NCI-H345 treated with DMSO at 0.1 percent for 48 hours (cell line): Measurements from ENCODE around the gene ALG14.
"Not testable (repeated sequence)": the region's sequence is repeated elsewhere in the genome, so short reads cannot be mapped to it uniquely, and the experiment has no call there.

ENCODE experiments used
- DNase-seq: peaks from one replicate; lab custom pipeline; 2025; ENCODE audit not compliant: unreplicated experiment; lab: John Stamatoyannopoulos, UW

Gene ALG14

DNA sequence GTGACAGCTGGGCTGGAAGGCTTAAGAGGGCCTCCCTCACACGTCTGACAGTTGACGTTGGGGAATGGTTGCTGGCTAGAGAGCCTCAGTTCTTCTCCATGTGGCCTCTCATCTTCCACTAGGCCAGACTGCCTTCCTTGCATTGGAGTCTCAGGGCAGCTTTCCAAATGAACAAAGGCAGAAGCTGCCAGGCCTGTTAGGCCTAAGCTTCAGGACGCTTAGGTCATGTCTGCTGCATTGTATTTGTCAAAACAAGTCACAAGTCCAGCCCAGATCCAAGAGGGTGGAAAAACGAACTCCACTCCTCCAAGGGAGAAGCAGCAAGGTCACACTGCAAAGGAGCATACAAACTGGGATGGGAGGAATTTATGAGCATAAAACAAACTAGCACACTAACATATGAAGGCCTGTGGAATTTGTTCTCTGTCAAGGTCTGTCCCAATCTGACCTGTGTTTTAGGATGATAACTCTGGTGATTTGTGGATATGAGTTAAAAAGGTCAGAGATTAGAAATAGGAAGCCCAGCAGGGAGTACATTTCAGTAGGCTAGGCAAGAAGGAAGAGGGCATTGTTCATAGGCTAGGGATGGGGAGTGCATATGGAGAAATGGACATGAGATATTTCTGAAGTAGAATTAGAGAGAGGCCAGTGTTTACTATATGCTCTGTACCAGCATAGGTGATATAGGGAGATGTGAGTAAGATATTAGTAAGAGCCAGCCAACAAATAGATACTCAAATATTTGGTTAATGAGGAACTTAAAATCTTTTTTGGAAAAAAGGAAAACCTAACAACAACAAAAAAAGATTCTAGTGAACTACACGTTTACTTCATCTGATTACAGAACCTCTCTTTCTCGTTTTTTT, 116.8 kb downstream of the ALG14 start:
- DNase-seq: no peak

DNA sequence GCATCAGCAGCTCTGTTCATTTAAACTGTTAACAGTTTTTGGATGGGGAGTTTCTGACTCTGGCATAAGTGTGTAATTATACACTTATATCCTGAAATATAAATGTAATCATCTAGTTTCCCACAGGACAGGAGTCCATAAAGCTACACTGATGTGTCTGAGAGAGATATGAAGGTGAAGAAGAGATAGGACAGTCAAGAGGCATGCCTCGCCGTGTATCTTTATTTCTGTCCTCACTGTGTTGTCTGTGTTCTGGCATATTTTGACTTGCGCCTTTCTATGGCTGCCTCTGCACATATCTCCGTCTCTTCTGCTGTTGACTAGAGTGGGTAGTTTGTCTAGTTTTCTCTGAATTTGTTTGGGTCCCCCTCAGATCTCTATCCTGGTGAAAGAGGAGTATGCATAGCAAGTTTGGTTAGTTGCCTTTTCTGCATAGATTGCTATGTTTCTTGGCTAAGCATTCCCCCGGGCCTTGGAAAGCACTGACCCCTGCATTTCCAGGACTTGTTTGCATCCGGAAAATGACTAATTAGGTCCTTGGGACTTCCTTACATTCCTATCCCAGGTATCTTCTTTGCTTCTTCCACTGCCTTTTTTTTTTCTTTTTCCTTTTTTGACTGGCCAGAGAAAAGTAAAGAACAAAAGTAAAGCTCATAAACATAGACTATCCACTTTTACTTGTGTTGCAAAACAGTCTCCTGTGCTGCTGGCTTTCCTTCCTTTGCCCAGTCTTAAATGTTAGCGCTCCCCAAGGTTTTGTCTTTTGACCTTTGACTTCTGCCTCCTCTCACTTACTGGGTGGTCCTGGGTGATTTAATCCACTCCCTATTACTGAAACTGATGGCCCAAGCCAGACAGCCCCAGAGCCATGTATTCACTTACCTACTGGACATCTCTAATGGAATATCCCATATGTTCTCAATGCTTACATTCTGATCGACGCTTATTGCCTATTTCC, 118.2 kb downstream of the ALG14 start:
- DNase-seq: no peak

DNA sequence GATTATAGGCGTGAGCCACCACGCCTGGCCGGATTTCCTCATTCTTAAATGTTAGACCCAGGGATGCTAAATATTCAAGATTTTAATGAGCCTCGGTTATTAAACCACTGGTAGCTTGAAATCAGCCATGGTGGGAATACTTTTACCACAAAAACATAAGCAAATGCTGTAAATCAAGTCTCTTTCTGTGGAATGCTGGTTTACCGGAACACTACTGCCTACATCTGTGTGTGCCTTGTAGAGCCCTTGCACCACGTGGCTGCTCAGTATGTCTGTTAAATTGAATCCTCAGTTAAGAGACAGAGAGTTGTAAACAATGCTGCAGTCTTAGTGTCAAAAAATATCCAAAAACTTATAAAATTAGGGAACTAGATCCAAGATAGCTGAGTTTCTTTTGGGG, 119.0 kb downstream of the ALG14 start:
- DNase-seq: no peak

DNA sequence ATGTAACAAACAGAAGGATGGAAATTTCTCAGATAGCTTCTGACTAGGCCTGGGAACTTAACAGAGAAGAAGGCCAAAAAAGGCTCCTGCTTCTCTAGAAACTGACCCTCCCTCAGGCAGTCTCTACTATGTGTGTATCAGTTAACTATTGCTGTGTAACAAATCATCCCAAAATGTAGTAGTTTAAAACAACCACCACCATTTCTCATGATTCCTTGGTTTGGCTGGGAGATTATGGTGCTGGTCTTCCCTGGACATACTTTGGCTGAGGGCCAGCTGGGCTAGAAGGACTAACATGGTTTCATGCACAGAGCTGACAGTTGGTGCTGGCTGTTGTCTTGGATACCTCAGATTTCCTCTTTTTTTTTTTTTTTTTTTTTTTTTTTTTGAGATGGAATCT, 119.6 kb downstream of the ALG14 start:
- DNase-seq: no peak

DNA sequence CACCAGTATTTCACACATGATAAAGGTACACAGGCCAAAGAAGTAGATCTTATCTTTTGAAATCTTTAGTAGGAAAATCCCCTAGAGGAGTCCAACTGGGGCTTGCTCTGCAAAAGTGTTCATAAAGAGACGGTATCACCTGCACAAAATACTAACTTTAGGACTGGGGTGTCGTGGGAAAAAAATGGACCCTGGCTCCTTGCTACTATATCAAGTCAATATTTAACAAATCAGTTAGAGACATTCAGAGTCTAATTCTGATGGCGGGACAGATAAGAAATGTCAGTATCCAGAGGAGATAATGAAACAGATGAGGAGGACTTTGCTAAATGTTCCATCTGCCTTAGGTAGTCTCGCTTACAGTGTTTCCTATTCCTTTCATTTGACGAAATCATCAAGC, 120.2 kb downstream of the ALG14 start:
- DNase-seq: no peak

DNA sequence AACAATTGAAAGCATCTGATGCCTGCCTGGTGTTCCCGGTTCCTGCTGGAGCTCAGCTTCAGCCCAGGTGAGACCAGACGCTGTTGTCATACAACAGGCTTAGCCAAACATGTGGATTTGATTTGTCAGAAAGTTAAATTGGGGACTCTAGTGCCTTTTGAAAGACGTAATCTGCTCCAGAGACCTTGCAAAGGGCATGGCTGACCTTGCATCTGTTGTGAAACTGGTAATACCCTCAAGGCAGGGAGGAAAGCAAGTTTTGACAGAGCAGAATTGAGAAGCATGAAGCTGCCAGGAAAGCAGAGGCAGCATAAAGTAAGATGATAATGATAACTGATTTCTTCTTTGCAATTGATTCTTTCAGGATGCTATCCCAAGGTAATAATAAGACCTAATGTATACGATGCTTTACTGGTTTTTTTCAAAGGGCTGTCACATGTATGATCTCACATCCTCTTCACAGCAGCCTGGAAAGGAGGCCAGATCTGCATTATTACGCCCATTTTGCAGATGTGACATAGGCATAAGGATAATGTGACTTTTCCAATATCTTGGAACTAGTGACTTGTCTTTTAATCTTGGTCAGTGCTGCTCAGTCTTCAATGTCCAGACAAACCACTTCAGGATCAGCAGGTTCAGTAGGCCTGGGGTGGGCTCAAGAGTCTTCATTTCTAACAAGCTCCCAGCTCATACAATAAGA, 121.1 kb downstream of the ALG14 start:
- no peak for DNase-seq

DNA sequence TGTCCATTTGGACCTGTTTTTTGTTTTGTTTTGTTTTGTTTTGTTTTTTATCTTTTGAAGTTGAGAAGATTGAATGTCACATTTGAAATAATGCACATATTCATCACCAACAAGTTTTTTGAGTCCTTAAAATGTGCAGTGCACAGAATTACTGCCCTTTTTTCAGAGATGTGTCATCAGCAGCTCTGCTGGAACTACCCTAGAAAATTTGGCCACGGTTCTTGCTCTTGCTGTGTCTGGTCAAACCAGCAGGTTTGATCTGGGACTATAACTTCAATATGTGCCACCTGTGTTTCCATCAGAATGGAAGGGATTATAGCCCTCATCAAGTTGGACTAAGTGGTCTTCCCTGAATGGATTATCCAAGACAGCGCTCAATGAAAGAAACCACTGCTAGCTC, 121.7 kb downstream of the ALG14 start:
- no peak for DNase-seq

DNA sequence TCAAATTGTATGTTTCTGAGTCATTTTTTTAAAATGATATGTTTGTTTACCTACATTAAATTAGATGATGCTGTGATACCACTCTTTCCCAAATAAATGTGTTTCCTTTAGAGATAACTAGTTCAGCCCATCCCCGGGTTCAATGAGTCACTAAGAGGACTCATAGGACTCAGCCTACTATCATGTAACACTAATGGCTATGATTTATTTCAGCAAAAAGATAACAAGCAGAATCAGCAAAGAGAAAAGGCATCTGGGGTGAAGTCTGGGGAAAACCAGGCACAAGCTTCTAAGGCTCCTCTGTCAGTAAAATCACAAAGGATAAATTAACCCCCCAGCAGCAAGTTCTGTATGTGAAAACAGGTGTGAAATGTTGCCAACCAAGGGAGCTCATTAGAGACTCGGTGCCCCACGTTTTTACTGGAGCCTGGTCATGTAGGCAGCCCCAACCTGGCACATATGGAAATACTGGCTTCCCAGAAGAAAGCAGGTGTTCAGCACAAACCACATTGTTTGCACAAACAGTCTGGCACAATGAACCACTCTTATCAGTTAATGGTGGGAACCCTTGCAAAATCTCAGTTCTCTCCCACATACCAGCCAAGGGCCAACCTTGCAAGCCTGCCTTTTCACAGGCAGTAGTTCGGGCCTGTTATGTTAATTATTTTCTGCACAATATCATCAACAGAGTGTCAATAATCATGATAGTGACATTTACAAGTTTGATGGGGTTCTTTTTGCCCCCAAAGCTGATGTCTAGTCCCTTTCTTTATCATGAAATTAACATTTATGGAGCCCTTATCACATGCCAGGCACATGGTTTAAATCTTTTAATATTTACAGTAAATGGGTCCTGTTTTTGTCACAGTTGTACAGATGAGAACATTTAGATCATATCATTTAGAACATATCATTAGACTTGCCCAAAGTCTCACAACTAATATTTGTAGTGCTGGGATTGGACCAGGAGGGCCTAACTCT, 122.8 kb downstream of the ALG14 start:
- peak; percentile 73 for DNase-seq

DNA sequence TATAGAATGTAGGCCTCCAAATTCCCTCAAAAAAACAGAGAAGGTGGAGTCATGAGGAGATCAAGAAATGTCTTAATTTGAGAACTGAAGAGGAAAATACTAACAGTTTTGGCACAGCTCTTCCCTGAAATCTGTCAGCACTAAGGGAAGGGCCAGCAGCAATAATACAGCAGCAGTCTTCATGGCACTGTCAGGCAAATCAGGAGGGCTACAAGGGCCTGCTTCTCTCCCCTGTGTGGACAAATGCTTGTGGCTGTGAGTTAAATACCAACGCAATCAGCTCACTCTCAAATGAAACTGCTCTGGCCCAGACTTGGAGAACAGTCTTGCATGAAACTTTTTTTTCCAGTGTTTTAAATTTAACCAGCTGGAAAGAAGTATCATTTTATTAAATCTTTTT, 125.3 kb downstream of the ALG14 start:
- no peak for DNase-seq

DNA sequence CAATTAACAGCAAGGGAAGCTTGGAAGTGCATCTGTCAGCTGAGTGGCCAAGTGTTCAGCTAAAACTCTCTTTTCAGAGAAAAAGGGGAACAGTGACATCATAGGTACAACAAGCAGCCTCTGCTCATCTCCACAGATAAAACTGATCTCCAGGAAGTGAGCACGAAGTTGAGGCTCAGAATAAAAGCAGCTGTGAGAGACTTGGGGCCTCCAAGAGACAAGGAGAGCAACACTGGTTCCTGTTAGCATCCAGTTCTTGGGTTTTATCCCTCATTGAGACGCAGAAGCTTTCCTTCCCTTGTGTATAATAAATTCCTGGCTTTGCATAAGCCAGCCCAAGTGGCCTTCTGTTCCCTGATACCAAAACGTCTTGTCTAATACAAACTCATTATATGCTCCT, 125.9 kb downstream of the ALG14 start:
- DNase-seq: no peak

DNA sequence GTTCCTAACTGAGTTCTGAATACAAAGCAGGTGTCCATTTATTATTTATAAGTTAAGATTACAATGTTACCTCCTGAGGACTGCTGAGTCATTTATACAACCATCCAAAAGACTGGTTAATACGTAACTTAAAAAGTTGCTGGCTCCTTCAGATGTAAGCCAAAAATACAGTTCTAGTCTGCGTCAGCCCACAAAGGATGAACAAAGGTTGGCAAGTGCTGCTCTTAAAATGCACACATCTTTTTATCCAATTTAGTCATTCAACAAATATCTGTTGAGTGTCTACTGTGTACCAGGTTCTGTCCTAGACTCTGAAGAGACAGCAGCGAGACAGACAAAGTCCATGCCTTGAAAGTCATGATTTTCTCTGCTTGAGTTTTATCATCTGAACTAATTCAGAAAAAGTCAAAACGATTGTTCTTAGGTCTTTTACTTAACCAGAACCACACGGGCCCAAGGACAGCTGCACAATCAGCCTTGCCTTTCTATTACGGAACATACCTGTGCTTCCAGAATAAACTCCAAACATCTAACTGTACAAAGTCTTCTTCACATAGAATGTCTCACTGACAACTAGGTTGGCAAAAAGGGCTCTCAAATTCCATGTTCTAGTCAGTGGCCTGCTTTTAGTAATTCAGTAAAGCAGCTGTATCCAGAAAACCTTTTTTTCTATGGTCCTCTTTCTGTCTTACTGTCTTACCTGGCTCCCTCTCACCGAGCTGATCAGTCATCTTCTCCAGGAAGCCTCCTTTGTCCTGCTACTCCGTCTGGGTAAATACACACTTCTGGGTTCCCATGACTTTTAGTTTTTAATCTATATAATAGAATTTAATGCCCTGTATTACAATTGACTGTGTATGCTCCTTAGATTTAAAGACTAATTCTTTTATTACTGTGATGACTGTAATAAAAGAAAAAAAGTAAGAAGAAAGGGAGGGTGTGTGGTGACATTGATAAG, 130.3 kb downstream of the ALG14 start:
- no peak for DNase-seq

DNA sequence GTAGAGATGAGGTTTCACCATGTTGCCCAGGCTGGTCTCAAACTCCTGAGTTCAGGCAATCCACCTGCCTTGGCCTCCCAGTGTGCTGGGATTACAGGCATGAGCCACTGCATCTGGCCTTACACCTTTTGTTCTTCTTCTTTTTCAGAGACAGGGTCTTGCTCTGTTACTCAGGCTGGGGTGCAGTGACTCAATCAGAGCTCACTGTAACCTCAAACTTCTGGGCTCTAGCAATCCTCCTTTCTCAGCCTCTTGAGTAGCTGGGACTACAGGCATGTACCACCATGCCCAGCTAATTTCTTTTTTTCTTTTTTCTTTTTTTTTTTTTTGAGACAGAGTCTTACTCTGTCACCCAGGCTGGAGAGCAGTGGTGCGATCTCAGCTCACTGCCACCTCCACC, 131.3 kb downstream of the ALG14 start:
- not testable (repeated sequence) for DNase-seq

DNA sequence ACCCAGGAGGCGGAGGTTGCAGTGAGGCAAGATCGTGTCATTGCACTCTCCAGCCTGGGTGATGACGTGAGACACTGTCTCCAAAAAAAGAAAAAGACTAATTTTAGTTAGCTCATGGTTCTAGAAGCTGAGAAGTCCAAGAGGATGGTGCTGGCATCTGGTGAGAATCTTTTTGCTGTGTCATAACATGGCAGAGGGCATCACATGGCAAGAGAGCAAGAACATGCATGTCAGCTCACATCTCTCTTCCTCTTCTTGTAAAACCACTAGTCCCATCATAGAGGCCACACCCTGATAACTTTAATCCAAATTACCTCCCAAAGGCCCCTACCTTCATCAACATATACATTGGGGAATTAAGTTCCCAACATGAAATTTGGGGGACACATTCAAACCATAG, 132.0 kb downstream of the ALG14 start:
- no peak for DNase-seq

DNA sequence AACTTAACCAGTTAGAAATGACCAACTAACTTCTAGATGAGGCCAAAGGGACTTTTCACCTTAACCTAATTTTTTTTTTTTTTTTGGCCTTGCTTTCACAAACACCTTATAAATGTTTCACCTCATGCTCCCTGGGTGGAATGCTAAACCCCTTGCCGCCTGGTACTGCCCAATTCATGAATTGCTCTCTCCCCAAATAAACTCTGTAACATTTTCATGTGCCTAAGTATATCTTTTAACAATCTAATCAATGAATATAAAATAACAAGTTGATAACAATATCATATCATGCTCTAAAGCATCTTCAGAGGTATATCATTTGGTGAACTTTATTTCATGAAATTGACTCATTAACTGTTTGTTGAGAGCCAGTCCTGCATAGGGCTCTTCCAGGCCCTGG, 134.9 kb downstream of the ALG14 start:
- DNase-seq: no peak

DNA sequence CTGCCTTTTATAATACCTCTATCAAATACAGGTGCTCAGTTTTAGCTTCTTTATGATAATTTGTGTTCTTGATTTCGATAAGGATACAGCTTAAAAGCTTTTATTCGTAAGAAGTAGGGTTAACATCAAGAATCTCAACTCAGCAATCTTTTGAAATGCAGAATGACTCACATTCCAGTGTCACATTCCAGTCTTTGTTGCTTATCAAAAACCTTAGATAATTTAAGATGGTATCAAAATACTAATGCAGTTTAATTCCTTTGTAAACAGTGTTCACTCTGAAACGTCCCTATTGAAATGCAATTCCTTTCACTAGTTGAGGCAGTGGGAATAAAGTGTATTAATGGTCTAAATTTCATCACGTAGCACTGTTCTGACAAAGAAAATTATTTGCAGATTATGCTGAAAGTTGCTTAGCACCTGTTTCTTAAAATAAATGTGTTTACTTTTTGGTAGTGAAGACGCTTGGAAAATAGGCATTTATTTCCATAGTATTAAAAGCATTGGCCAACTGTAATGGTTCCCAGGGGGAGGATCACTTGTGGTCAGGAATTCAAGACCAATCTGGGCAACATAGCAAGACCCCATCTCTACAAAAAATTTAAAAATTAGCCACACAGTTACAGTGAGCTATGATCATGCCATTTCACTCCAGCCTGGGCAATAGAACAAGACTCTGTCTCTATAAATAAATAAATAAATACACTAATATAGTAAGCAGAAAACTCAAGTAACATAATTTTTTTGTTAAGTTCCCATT, 135.7 kb downstream of the ALG14 start:
- no peak for DNase-seq

DNA sequence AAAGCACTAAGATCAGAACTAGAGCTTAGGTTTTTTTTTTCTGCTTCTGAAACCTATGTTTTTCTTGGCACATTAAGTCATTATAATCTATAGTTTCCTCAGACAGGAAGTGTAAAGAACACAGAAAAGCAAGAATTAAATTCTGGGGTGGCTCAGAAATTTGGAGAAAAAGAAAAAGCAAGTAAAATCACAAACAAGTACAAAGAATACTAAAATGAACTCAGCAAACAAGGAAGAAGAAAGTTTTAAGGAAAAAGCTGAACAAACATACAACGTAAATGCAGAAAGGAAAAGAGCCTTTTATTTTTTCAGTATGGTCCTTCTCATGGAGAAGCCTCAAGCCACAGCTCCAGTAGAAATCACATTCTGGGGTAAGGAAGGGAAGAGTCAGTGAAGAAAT, 137.3 kb downstream of the ALG14 start:
- DNase-seq: no peak

DNA sequence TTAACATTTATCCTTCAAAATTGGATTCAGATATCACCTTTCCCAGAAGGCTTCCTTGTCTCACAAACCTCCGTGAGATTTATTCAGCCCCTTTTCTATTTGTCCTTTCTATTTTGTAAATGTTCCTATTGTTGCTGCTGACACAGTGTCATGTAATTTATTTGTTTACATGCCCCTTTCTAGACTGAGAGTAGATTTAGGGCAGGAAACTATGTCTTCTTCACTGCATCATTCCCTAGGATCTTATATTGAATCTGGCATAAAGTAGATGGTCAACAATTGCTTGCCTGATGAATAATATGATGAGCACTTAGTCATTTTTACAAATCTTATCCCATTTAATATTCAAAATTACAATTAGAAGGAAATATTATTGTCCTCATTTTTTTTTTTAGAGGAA, 137.7 kb downstream of the ALG14 start:
- DNase-seq: no peak

DNA sequence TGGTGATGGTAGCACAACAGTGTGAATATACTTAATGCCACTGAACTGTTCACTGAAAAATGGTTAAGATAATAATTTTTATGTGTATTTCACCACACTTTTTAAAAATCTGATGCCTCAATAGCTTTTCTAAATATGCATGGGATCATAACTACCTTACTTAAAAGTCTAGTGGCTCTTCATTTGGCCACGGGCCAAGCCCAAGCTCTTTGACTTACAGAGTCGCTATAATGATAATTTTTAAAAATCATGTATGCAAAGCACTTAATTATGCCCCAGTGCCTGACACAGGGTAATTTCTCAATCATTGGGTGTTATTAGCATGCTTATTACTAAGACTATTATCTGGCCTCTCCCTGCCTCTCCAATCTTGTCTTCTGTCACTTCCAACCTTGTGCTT, 138.2 kb downstream of the ALG14 start:
- DNase-seq: no peak
